Measurements from ENCODE around the gene TEX36.
"Not testable (repeated sequence)": the region's sequence is repeated elsewhere in the genome, so short reads cannot be mapped to it uniquely, and the experiment has no call there.

The TEX36 gene, protein sequence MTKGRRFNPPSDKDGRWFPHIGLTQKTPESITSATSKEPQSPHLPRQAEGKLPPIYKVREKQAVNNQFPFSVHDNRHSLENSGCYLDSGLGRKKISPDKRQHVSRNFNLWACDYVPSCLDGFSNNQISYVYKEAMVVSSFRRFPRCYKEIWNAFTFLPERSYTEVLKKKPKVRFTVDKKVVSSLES

DNA sequence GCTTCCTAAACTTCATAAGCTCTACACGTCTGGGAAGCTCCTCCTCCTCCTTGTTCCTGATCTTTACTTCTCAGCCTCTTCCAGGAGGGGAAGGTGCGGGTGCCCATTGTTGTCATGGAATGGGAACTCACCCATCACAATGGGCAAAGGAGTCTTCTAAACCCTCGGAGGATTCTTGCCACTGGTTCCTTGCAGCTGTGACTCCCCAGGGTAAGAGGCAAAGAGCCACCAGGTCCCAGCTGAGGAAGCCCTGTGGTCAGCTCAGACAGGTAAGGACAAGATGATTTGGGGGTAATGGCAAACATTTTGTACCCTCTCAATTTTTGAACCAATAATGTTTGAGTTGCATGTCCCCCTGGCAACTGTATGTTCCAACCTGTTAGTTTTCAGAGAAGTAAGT lies at the start of gene TEX36:
Gene TEX36 (minus strand): TSS at position 101 of the 400 bp plus-strand sequence. CDS start 174 bp downstream, outside the sequence.
- no peak for DNase-seq

DNA sequence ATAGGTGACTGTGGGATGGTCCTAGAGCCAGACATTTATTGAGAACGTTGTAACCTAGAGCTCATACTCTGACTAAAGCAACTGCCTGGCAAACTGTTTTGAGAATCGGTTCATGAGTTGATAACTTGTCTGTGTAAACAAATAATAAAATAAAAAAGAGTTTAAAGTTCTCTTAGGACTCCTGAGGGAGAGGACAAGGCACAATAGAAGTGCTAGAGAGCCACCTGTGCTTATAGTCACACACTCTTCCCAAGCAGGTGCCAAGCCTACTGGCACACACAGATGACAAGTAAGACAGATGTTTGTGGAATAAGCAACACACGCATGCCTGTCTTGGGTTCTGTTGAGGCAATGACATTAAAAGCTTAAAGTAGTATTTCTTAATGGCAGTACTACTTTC lies 44.5 kb upstream of the TEX36 start:
- DNase-seq: no peak

DNA sequence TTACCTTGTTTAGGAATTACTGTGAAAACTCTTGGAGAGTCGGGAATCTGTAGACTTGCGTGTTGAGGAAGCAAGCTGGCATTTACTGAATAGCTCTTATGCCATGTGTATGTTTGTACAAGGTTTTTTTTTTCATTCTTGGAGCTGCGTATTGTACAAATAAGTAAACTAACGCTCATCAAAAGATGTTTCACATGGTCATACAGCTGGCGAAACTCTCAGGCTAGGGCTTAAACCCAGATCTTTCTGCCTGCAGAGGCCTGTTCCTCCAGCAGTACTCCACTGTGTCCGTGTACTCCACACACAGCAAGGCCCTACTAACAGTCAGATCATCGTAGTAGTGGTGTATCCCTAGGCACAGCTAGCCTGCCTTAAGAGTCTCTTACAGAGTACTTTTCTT lies 44.0 kb upstream of the TEX36 start:
- no peak for DNase-seq

DNA sequence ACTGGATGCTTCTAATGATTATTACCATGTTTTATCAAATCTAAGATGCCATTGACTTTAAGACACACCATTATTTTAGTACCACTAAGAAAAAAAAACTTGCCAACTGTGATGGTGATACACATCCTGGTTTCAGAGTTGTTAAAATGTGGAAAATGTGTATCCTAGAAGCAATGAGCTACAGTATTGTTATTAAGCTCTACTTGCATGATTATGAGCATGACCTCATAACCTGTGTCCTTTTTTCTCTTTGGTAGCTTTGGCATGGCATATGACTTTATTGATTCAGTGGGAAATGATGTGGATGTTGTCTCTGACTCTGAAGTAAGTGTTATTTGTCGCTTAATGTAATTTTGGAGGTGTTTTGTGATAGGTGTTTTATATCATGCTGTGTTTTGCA lies 39.8 kb upstream of the TEX36 start:
- no peak for DNase-seq

DNA sequence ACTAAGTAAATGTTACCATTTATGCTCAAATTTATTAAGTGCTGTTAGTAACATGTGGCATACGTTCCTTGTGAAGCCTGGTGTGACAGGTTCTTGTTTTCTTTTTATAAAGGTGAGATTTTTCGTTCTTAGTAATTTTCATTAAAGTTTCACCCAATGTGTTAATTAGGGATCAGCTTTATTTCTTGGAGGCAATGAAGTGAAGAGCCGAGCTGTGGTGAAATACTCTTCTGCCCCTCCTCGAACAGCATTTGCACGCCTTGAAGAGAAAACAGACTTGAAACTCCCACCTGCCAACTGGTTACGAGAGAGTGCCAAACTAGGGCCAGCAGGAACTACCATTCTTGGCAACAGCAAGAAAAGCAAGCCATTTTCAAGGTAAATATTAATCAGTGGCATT lies 38.1 kb upstream of the TEX36 start:
- DNase-seq: no peak

DNA sequence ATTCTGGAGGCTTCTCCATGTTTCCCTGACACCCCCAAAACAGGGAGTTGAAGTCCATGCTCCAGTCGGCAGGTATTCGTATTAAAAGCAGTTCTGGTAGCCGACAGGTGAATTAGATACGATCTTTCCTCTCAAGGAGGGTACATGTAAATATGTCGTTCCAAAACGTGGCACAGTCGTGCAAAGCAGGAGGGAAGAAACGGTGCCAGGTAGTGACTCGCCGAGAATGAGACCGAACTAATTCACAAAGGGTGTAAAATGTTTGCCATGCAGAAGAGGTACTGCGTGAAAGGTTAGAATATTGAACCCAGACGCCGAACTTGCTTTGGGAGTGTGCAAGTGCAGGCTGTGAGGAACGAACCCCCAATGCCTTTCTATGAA lies 37.0 kb upstream of the TEX36 start:
- DNase-seq: no peak

DNA sequence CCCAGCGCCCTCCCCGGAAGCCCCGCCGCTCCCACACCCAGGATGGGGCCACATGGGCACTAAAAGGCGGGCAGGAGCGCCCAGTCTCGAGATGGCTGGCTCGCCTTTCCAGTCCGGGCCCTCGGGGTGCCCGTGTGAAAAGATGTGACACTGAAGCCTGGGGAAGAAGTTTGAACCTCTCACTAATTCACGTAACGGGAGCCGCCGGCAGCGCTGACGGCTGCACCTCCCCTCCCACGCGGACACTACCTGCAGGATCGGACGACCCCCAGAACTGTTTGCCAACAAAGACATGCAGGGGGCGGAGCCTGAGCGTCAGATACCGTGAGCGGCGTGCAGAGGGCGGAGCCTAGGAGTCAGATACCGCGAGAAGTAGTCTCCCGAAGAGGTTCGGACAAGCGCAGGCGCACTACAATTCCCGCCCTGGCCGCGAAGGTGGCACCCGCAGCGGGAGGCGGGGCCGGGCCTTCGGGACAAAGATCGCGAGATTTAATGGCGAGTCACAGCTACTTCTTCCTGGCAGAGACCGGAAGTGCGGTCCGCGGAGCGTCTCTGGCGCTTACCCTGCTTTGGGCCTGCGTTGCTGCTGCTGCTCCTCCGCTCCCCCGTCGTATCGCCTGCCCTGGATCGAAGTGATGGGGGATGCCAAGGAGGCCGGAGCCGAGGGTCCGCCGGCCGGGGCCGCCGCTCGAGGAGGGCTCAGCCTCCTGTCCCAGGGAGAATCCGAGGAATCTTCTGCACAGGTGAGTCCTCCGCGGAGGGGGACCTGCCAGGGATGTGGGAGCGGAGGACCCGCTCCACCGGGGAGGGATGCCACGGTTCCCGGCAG lies 36.4 kb upstream of the TEX36 start, which contains the start of gene EDRF1:
Gene EDRF1 (plus strand): TSS at position 537 of the 829 bp plus-strand sequence. CDS start 99 bp downstream, at position 636.
- DNase-seq: peak; percentile 98

DNA sequence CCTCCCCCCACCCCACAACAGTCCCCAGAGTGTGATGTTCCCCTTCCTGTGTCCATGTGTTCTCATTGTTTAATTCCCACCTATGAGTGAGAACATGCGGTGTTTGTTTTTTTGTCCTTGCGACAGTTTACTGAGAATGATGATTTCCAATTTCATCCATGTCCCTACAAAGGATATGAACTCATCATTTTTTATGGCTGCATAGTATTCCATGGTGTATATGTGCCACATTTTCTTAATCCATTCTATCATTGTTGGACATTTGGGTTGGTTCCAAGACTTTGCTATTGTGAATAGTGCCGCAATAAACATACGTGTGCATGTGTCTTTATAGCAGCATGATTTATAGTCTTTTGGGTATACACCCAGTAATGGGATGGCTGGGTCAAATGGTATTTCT lies 31.8 kb upstream of the TEX36 start:
- not testable (repeated sequence) for DNase-seq

DNA sequence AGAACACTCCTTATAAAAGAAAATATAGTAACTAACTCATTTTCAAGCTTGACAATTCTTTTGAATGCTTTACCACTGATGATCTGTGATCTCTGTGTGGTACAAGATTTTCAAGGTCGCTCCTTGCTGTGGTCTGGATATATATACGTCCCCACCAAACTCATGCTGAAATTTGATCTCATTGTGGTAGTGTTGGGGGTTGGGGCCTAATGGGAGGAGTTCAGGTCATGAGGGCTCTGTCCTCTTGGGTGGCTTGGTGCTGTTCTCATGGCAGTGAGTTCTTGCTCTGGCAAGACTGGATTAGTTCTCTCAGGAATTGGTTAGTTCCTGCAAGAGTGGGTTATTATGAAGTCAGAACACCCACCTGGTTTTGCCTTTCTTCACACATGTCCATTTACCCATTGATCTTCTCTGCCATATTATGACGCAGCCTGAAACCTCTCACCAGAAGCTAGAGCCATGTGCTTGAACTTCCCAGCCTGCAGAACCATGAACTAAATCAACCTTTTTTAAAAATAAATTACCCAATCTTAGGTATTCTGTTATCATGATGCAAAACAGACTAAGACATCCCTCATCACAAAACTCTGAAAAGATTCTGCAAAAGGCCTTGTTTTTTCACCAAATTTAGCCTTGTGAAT lies 28.3 kb upstream of the TEX36 start:
- DNase-seq: no peak

DNA sequence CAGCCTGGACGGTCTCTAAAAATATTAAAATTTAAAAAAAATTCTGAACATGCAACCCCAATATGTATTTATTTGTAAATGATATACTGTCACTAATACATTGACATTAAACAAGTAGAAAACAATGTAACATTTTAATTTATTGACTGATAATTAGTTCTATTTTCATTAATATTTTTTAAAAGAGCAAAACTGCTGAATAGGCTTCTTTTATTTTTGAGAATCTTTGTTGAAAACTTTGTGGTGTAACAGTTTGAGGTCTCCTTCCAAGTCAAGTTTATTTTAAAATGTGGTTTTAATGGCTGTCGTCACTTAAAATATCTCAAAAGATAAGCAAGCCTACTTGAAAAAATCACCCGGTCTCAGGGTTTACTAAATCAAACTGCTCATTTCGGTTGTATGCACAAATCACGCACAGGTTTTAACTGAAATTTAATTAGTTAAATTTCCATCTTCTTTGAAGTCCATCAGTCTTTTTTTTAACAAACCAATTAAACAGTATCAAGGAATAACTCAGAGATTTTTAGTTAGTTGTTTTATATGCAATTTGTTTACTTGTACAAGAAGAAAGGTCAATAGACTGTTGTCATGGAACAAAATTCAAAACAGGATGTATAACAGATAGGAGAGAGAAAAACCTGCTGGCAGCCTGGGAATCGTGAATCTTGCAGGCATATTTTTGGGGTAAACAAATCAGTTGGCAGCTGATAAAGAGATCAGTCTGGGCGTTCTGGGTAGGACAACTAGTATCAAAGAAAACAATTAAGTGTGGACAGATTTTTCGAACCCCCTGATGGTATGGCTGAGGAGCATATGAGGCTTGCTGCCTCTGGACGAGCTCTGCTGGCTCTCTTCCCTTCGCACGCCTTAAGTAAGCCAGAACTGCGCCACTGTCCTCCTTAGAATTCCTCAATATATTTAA lies 26.9 kb upstream of the TEX36 start:
- peak; percentile 11 for DNase-seq

DNA sequence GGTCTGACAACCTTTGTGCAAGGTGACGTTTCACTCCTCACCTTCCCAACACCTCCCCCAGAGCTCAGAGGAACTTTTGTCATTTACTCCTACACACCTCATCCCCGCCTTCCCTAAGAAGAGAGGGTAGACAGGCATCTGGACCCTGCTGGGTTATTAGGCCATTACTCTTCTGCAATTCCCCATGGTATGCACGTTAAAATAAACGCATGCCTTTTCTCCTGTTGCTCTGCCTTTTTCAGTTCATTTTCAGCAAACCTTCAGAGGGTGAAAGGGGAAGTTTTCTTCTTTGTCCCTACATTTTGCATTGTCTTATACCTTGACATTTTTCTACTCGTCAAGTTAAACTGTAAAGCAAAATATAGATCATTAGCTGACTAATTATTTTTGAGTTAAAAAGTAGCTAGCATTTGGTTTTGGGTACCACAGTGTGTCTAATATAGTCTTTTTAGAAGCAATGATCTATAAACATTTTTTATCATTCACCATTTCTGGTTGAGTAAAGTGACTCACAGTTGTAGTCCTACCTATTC lies 26.1 kb upstream of the TEX36 start:
- DNase-seq: no peak

DNA sequence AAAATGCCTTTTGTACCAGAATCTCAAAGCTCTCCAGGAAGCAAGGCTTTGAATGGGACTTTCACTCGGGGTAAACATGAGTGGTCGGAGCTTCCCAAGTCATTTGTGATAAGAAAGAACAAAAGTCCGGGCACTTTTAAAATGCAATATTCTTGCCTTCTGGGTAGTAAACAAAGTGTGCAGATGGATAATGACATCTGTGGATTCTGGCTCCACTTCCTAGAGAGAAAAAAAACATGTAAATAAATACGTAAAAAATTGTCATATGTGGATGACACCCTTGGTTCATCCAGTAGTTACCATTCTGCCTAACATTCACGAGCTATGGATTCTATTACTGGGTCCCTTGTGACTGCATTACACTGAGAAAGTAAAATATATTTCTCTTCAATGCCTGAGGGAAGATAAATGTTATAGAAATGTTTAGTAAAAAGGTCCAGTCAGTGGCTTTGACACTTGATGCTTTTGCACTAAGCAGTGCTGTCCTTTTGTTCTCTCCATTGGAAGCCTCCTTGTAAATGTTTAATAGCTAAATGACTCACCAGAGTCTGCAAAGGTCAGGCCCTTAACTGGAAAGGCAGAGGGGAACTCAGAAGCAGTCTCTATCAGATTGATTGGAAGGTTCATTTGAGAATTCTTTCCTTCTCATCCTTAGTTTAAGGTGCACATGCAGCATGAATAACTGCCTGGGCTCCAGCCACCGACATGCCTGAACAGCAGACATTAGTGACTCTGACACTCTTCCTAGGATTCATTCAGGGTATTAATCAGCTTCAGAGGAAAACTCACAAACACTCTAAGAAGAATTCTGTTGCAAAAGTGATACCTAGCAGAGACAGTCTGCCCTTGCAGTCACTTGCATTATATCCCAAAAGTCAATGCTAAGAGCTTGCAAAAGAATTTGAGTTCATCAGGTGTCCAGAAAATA lies 24.8 kb upstream of the TEX36 start:
- no peak for DNase-seq

DNA sequence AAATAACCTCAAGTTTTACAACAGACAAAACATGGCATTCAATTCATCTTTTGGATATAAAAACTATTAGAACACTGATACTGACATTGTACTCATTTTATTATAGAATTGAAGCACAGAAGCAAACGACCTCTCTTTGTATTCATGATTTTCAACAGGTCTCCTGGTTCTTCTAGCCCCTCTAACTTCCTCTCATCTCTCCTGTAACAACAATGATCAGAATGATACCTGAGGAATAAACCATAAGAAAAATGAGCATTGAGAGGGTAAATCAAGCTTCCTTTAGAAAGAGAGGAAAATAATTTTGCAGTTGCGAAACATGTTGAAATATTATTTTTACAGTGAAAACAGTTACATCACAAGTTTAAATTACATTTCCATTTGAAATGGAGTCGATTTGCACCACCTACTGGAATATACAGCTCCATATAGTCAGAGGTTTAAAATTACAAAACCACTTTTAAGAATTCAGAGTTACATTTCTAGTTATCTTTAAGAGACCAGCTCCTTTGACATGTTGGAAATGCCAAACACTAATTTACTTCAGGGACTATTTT lies 17.5 kb upstream of the TEX36 start:
- peak; percentile 45 for DNase-seq

DNA sequence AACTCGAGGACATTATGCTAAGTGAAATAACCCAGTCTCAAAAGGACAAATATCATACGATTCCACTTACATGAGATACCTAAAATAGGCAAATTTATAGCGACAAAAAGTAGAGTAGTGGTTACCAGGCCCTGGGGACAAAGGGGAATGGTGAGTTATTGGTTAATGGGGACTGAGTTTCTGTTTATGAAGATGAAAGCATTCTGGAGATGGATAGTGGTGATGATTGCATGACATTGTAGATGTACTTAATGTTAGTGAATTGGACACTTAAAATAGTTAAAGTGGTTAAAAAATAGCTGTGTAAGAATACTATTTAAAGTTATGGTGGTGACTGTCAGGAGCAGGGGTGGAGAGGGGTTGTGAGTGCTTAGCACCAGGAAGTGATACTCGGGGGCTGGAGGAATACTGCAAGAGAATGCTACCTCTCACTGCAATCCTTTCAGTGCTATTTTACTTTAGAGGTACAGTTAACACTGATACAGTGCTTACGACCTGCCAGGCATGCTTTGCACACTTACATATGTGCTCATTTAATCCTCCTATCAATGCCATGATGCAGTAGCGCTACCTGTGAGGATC lies 16.7 kb upstream of the TEX36 start:
- DNase-seq: peak; percentile 54

DNA sequence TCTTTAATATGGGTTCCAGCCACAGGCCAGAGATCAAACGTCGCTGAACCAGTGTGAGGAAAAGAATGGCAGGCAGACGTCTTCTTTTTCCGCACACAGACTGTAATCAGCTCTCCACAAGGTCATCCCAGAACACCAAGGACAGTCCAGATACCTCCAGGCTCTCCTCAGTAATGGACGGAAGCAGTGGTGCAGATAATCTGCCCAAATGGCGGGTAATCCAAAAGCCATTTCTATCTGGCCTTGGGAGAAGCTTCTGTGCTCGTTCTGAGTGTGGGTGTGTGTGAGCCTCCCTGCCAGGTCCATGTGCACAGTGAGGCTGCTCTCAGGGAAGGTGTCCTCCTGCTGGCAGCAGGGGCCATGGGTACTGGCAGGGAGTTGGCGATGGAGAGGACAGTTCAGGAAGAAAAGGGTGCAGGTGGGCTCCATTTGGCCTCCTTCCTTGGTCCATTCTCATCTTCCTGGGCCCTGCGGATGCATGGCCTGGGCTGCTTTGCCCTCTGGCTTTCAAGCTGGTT lies 15.6 kb upstream of the TEX36 start:
- no peak for DNase-seq

DNA sequence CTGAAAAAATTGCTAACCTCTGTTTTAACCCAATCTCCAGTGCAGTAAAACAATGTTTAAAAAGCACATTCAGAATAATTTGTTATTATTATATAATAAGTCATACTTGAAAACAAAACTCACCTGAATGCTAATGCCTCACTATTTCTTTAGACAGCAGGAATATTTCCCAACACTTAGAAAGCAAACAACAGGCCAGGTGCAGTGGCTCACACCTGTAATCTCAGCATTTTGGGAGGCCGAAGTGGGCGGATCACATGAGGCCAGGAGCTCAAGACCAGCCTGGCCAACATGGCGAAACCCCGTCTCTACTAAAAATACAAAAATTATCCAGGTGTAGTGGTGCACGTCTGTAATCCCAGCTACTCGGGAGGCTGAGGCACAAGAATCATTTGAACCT lies 13.9 kb upstream of the TEX36 start:
- DNase-seq: not testable (repeated sequence)

DNA sequence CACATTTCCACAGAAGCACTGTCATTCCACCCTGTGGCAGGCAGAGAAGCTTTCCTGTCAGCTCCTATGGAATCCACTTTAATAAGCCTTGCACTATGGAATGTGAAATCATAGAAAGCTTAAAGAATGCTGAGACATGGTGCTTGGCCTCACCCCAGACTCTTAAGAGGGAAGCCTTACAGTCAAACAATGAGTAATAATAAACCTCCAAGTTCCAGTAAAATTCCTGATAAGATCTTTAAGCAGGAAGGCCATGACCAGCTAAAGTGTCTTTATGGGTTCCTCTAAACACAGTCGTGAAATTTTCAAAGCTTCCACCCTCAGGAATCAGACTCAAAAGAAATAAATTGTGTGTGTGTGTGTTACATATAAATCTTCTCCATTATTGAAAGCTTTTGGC lies 11.9 kb upstream of the TEX36 start:
- no peak for DNase-seq

DNA sequence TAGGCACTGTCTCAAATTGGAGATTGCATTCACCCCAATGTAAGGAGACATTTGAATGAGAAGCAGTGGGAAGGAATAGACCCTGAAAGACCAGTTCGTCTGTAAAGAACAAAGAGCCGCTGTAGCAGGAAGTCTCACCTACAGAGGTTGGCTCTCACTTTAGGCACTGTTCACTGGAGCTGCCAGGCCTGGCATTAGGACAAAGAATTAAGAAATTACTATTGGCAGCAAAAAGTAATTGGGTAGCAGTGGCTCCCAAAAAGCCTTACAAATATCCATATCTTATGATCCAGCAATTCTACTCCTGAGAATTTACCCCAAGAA lies 10.5 kb upstream of the TEX36 start:
- no peak for DNase-seq

DNA sequence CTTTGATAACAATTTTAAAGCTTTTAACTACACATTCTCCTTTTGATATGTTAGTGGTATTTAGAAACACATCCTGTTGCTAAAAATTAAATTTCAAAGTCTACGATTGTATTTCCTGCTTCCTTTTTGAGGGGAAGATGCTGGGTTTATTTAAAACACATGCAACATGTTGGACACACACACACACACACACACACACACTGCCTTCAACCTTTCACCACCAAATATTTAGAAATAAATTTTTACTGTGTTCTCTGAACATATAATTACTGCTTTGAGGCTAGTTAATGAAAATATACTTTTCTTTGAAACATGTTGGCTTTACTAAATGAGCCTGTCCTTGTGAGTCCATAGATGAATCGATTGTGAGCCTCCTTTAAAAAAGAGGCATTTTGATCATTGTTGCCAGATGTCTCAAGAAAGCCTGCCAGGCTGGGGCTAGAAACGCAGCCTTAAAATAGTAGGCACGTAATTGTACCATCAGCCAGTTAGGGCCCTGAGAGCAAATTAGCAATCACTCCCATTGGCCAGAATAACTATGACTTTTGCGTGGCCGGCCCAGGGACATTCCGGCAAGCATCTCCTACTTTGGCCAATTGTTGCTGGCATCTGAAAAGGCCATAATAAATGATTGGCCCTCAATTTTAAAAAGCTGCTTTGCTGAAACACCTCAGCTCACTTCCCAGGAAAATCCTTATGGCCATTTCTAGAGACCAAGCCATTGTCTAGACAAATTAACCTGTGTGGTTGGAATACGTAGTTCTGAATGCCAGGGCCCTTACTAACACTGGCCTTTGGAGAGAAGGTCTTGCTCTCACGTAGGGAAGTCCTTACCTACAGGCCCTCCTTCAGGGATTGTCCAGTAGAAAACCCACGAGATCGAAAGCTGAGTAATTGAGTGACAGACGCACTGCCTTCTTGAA lies 9.9 kb upstream of the TEX36 start:
- no peak for DNase-seq

DNA sequence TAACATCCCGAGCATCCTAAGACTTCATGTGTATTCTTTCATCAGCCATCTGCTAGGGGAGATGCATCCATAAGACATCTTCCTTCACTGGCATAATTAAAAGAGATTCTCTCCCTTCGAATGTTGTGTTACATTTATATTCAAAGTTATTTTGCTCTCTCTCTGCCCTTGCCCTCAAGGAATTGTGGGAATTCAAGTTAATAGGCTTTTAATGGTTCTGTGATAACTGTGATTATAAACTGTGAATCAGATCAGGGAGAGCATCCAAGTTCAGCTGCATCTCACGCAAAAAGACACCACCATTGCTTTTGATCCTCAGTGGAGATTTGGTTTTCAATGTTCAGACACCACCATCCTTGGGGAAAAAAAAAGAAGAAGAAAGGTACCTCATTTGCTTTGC lies 9.2 kb upstream of the TEX36 start:
- DNase-seq: no peak

Data from MV-4-11 (cell line).